Stimulated activated naive B cell treated with anti-CD40 and anti-IgM and Interleukin-4, amounts not matched to agents 10 μg/mL and 1 μg/mL and 100 μg/mL, for 72 hours (primary cell): ENCODE results near the gene BEND5.

ENCODE experiments used
- ATAC-seq, 2 donors: fragments of 150-1000 bp; cut with Tn5 transposase; replicated peaks; 2 replicates each; pipeline ENCODE4 v1.10.0; 2021; ENCODE audit warnings: moderate library complexity in 1 of 2
- DNase-seq: peaks from one replicate; pipeline ENCODE4 v3.0.0; 2021
- H3K27ac Mint-ChIP-seq: one replicate; pipeline ENCODE4 v1.8.0; 2022; ENCODE audit warnings: mild to moderate bottlenecking, mixed read lengths
- H3K27me3 Mint-ChIP-seq, 2 donors: one replicate each; pipeline ENCODE4 v1.8.0; 2022; ENCODE audit warnings: mixed read lengths in 2 of 2
- H3K36me3 Mint-ChIP-seq, 2 donors: one replicate each; pipeline ENCODE4 v1.8.0; 2022; ENCODE audit warnings: mixed read lengths in 2 of 2, mild to moderate bottlenecking in 1 of 2
- H3K4me1 Mint-ChIP-seq, 2 donors: one replicate each; pipeline ENCODE4 v1.8.0; 2022; ENCODE audit warnings: mixed read lengths in 2 of 2, mild to moderate bottlenecking in 1 of 2
- H3K4me3 Mint-ChIP-seq, 2 donors: one replicate each; pipeline ENCODE4 v1.8.0; 2022; ENCODE audit warnings: mild to moderate bottlenecking in 2 of 2, mixed read lengths in 2 of 2, moderate library complexity in 1 of 2
- H3K9me3 Mint-ChIP-seq, 2 donors: one replicate each; pipeline ENCODE4 v1.8.0; 2022; ENCODE audit warnings: mixed read lengths in 2 of 2, mild to moderate bottlenecking in 1 of 2

BEND5 gene

GRCh38 chr1:48785869-48786268, 9.2 kb upstream of the BEND5 start:
- H3K4me1 Mint-ChIP-seq, result peaks cover 35 to 55% of the 10 kb centered on the region in 2 donors
- no peak overlapping the region for H3K4me3 Mint-ChIP-seq
- ATAC-seq (peak; percentile 63 to 69), DNase-seq (no peak)
- peak overlapping the region; percentile 34 for H3K27ac Mint-ChIP-seq
- H3K36me3 Mint-ChIP-seq, result peaks cover 0 to 6% of the 10 kb centered on the region in 2 donors
- no peaks in the 10 kb centered on the region for H3K9me3 Mint-ChIP-seq
- no peaks in the 10 kb centered on the region for H3K27me3 Mint-ChIP-seq

GRCh38 chr1:48784301-48784700, 7.6 kb upstream of the BEND5 start:
- ATAC-seq, result no peak
- Mint-ChIP-seq H3K4me3 (no peak overlapping the region), H3K27me3 (no peaks in the 10 kb centered on the region), H3K27ac (no peak overlapping the region), H3K36me3 (peaks cover 0 to 6% of the 10 kb centered on the region in 2 donors), H3K9me3 (no peaks in the 10 kb centered on the region), H3K4me1 (peaks cover 21 to 39% of the 10 kb centered on the region in 2 donors)
- no peak for DNase-seq

- ATAC-seq (peak in 1 of 2 donors; percentile 2), DNase-seq (no peak)
- Mint-ChIP-seq H3K4me3 (peak overlapping the region; percentile 91), H3K36me3 (peaks cover 6 to 21% of the 10 kb centered on the region in 2 donors), H3K4me1 (peaks cover 43 to 52% of the 10 kb centered on the region in 2 donors), H3K27ac (peak overlapping the region; percentile 93), H3K9me3 (no peaks in the 10 kb centered on the region), H3K27me3 (no peaks in the 10 kb centered on the region)
Observed at GRCh38 chr1:48777219-48777895, 666 bp upstream of the BEND5 start.

GRCh38 chr1:48775831-48776392, 779 bp downstream of the BEND5 start:
- H3K36me3 Mint-ChIP-seq, result peaks cover 10 to 32% of the 10 kb centered on the region in 2 donors
- H3K9me3 Mint-ChIP-seq, result no peaks in the 10 kb centered on the region
- DNase-seq, result no peak
- peak; percentile 15 to 26 for ATAC-seq
- H3K4me3 Mint-ChIP-seq, result peak overlapping the region; percentile 91 to 94
- peaks cover 50 to 62% of the 10 kb centered on the region in 2 donors for H3K4me1 Mint-ChIP-seq
- H3K27me3 Mint-ChIP-seq, result no peaks in the 10 kb centered on the region
- H3K27ac Mint-ChIP-seq, result peak overlapping the region; percentile 91

- Mint-ChIP-seq H3K4me1 (peaks cover 69 to 85% of the 10 kb centered on the region in 2 donors), H3K27ac (peak overlapping the region; percentile 78), H3K27me3 (no peaks in the 10 kb centered on the region), H3K36me3 (peaks cover 14 to 51% of the 10 kb centered on the region in 2 donors), H3K4me3 (peak overlapping the region; percentile 2 to 71), H3K9me3 (no peaks in the 10 kb centered on the region)
- DNase-seq, result no peak
- ATAC-seq, result peak; percentile 60 to 61
Observed at GRCh38 chr1:48773133-48773532, 3.6 kb downstream of the BEND5 start.

- peaks cover 17 to 58% of the 10 kb centered on the region in 2 donors for H3K36me3 Mint-ChIP-seq
- no peaks in the 10 kb centered on the region for H3K27me3 Mint-ChIP-seq
- no peaks in the 10 kb centered on the region for H3K9me3 Mint-ChIP-seq
- H3K4me3 Mint-ChIP-seq, result peak overlapping the region; percentile 39 to 62
- peak overlapping the region; percentile 84 for H3K27ac Mint-ChIP-seq
- H3K4me1 Mint-ChIP-seq, result peaks cover 69 to 85% of the 10 kb centered on the region in 2 donors
- DNase-seq (no peak), ATAC-seq (no peak)
Observed at GRCh38 chr1:48772211-48772610, 4.5 kb downstream of the BEND5 start.

- Mint-ChIP-seq H3K4me1 (peaks cover 74 to 91% of the 10 kb centered on the region in 2 donors), H3K4me3 (no peak overlapping the region), H3K27me3 (no peaks in the 10 kb centered on the region), H3K9me3 (no peaks in the 10 kb centered on the region), H3K36me3 (peaks cover 21 to 65% of the 10 kb centered on the region in 2 donors), H3K27ac (no peak overlapping the region)
- no peak for DNase-seq
- ATAC-seq, result no peak
Observed at GRCh38 chr1:48771561-48771960, 5.1 kb downstream of the BEND5 start.

- peak overlapping the region; percentile 18 to 43 for H3K4me3 Mint-ChIP-seq
- H3K4me1 Mint-ChIP-seq, result peaks cover 68 to 90% of the 10 kb centered on the region in 2 donors
- DNase-seq, result no peak
- H3K36me3 Mint-ChIP-seq, result peaks cover 30 to 82% of the 10 kb centered on the region in 2 donors
- H3K27me3 Mint-ChIP-seq, result no peaks in the 10 kb centered on the region
- ATAC-seq, result peak; percentile 67 to 76
- H3K9me3 Mint-ChIP-seq, result peaks cover 0 to 4% of the 10 kb centered on the region in 2 donors
- peak overlapping the region; percentile 49 for H3K27ac Mint-ChIP-seq
Observed at GRCh38 chr1:48767975-48768510, 8.6 kb downstream of the BEND5 start.

GRCh38 chr1:48765335-48765734, 11.4 kb downstream of the BEND5 start:
- no peak overlapping the region for H3K27ac Mint-ChIP-seq

GRCh38 chr1:48761986-48762385, 14.7 kb downstream of the BEND5 start:
- DNase-seq (no peak), ATAC-seq (no peak)
- Mint-ChIP-seq H3K4me1 (peaks cover 62 to 96% of the 10 kb centered on the region in 2 donors), H3K27me3 (no peaks in the 10 kb centered on the region), H3K36me3 (peaks cover 43 to 74% of the 10 kb centered on the region in 2 donors), H3K4me3 (no peak overlapping the region), H3K9me3 (peaks cover 0 to 4% of the 10 kb centered on the region in 2 donors), H3K27ac (no peak overlapping the region)

More at GRCh38 chr1:48765335-48765734, 11.4 kb downstream of the BEND5 start:
- DNase-seq (no peak), ATAC-seq (no peak)
- Mint-ChIP-seq H3K4me3 (no peak overlapping the region), H3K36me3 (peaks cover 27 to 72% of the 10 kb centered on the region in 2 donors), H3K4me1 (peaks cover 71 to 95% of the 10 kb centered on the region in 2 donors), H3K27me3 (no peaks in the 10 kb centered on the region), H3K9me3 (peaks cover 0 to 4% of the 10 kb centered on the region in 2 donors)

- Mint-ChIP-seq H3K27me3 (no peaks in the 10 kb centered on the region), H3K36me3 (peaks cover 42 to 74% of the 10 kb centered on the region in 2 donors), H3K4me1 (peaks cover 62 to 96% of the 10 kb centered on the region in 2 donors), H3K4me3 (peak overlapping the region in 1 of 2 donors; percentile 11), H3K9me3 (peaks cover 0 to 4% of the 10 kb centered on the region in 2 donors), H3K27ac (no peak overlapping the region)
- no peak for ATAC-seq
- no peak for DNase-seq
Observed at GRCh38 chr1:48761411-48761810, 15.3 kb downstream of the BEND5 start.

GRCh38 chr1:48760857-48761256, 15.8 kb downstream of the BEND5 start:
- peaks cover 63 to 96% of the 10 kb centered on the region in 2 donors for H3K4me1 Mint-ChIP-seq
- peak; percentile 21 to 40 for ATAC-seq
- H3K9me3 Mint-ChIP-seq, result peaks cover 0 to 4% of the 10 kb centered on the region in 2 donors
- H3K27ac Mint-ChIP-seq, result peak overlapping the region; percentile 20
- peaks cover 43 to 73% of the 10 kb centered on the region in 2 donors for H3K36me3 Mint-ChIP-seq
- no peak for DNase-seq
- peak overlapping the region in 1 of 2 donors; percentile 18 for H3K4me3 Mint-ChIP-seq
- no peaks in the 10 kb centered on the region for H3K27me3 Mint-ChIP-seq

- Mint-ChIP-seq H3K4me1 (peaks cover 69 to 97% of the 10 kb centered on the region in 2 donors), H3K27ac (peak overlapping the region; percentile 73), H3K27me3 (no peaks in the 10 kb centered on the region)
Observed at GRCh38 chr1:48758976-48759375, 17.7 kb downstream of the BEND5 start.

GRCh38 chr1:48757363-48757762, 19.3 kb downstream of the BEND5 start:
- Mint-ChIP-seq H3K4me3 (peak overlapping the region; percentile 23 to 51), H3K4me1 (peaks cover 63 to 90% of the 10 kb centered on the region in 2 donors), H3K36me3 (peaks cover 47 to 72% of the 10 kb centered on the region in 2 donors), H3K9me3 (no peaks in the 10 kb centered on the region), H3K27ac (peak overlapping the region; percentile 89), H3K27me3 (no peaks in the 10 kb centered on the region)
- ATAC-seq (peak; percentile 79 to 80), DNase-seq (no peak)

More at GRCh38 chr1:48758976-48759375, 17.7 kb downstream of the BEND5 start:
- ATAC-seq (no peak), DNase-seq (no peak)
- Mint-ChIP-seq H3K4me3 (no peak overlapping the region), H3K9me3 (no peaks in the 10 kb centered on the region), H3K36me3 (peaks cover 48 to 72% of the 10 kb centered on the region in 2 donors)
